GM10266 (cell line): Measurements from ENCODE around the gene SLFN11.
"Not testable (repeated sequence)": the region's sequence is repeated elsewhere in the genome, so short reads cannot be mapped to it uniquely, and the experiment has no call there.

Experiments
- DNase-seq: peaks from one replicate; pipeline ENCODE4 v3.0.0; 2012; ENCODE audit errors: extremely low spot score
- CTCF ChIP-seq: IDR thresholded peaks from 2 replicates; pipeline ENCODE4 v1.5.1; 2012; ENCODE audit warnings: mild to moderate bottlenecking, low read depth; ENCODE audit not compliant: control insufficient read depth, insufficient read depth; ENCODE audit errors: missing control alignments

Gene SLFN11, protein sequence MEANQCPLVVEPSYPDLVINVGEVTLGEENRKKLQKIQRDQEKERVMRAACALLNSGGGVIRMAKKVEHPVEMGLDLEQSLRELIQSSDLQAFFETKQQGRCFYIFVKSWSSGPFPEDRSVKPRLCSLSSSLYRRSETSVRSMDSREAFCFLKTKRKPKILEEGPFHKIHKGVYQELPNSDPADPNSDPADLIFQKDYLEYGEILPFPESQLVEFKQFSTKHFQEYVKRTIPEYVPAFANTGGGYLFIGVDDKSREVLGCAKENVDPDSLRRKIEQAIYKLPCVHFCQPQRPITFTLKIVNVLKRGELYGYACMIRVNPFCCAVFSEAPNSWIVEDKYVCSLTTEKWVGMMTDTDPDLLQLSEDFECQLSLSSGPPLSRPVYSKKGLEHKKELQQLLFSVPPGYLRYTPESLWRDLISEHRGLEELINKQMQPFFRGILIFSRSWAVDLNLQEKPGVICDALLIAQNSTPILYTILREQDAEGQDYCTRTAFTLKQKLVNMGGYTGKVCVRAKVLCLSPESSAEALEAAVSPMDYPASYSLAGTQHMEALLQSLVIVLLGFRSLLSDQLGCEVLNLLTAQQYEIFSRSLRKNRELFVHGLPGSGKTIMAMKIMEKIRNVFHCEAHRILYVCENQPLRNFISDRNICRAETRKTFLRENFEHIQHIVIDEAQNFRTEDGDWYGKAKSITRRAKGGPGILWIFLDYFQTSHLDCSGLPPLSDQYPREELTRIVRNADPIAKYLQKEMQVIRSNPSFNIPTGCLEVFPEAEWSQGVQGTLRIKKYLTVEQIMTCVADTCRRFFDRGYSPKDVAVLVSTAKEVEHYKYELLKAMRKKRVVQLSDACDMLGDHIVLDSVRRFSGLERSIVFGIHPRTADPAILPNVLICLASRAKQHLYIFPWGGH

DNA sequence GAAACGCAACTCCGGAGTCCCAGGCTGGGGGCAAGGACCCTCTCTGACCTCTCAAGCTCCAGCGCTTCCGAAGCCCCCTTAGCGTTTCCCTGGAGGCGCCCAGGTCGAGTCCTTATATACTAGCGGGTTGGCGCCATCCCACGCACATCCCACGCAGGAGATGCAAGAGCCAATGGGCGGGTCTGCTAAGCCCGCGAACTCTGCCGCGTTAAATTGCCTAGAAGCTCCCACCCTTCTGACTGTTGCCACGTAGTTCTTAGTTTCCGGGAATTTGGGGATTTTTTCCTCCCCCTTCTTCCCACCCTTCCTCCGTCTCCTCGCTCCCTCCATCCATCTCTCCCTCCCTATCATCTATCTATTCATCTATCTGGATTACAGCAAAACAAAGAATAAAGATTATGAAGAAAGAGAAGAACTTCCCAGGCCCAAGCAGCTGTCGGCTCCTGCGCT lies at the start of gene SLFN11:
Gene SLFN11, minus strand, starts transcription at position 88 of the 450 bp plus-strand sequence. CDS start 9,814 bp downstream, outside the sequence.
- no peak for TF ChIP-seq CTCF
- DNase-seq: peak; percentile 83

GRCh38 chr17:35421069-35421468 lies 47.6 kb upstream of the SLFN11 start:
- not testable (repeated sequence) for DNase-seq

GRCh38 chr17:35416659-35417058 lies 43.2 kb upstream of the SLFN11 start:
- DNase-seq: no peak
- TF ChIP-seq CTCF: no peak

DNA sequence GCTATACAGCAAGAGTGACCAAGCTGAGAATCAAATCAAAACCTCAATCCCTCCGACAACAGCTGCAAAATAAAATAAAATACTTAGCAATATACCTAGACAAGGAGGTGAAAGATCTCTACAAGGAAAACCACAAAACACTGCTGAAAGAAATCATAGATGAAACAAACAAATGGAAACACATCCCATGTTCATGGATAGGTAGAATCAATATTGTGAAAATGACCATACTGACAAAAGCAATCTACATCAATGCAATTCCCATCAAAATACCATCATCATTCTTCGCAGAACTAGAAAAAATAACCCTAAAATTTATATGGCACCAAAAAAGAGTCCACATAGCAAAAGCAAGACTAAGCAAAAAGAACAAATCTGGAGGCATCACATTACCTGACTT lies 41.3 kb upstream of the SLFN11 start:
- not testable (repeated sequence) for DNase-seq

DNA sequence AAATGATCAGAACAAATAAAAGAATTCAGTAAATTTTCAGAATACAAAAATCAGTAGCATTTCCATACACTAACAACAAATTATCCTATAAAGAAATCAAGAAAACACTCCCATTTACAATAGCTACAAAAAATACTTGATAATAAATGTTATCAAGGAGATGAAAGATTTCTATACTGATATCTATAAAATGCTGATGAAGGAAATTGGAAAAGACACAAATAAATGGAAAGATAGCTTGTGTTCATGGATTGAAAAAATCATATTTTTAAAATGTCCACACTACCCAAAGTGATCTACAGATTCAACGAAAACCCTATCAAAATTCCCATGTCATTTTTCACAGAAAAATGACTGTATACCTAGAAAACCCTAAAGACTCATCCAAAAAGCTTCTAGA lies 40.8 kb upstream of the SLFN11 start:
- DNase-seq: no peak
- no peak for TF ChIP-seq CTCF

DNA sequence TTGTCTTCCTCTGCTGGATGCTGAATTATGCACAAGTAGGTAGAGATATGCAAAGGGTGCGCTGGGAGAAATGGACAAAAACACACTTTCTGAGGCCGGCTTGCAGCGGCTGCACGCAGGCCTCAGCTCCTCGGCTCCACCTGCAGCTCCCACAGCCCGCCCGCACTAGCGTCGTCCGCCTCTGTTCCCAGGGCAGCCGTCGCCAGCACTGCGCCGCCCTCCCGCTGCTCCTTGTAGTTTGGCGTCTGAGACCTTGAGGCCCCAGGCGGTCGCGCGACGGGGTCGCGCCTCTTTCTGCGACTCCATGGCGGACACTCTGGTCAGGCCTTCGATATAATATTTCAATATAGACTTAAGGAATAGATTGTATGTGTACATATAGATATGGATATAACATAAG lies 34.1 kb upstream of the SLFN11 start:
- no peak for DNase-seq
- no peak for TF ChIP-seq CTCF

GRCh38 chr17:35406568-35406967 lies 33.1 kb upstream of the SLFN11 start:
- no peak for TF ChIP-seq CTCF
- no peak for DNase-seq

DNA sequence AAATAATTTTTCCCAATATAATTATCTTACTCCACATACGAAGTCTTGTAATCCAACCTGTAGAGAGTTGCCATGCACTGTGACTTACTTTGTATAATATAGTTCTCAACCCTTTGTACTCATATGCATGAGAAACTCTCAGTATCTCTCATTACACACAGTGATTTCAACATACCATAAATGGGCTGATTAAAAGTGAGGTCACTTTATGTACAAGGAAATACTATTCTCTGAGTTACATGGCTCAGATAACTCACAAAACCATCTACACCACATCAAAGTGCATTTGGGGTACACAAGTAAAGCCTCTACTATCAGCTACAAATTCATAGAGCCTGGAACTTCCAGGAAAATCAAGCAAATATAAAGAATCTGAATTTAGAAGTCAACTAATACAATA lies 30.9 kb upstream of the SLFN11 start:
- no peak for DNase-seq
- TF ChIP-seq CTCF: no peak

GRCh38 chr17:35393783-35394182 lies 20.4 kb upstream of the SLFN11 start:
- not testable (repeated sequence) for DNase-seq
